Sigmoid colon (tissue), 7 donors: ENCODE measurements around the gene GPR158. TPM values are rescaled to one million over a fixed set of nuclear protein-coding genes. Genes with fewer than 3 reads are reported as not detected.
"Not testable (repeated sequence)": the region's sequence is repeated elsewhere in the genome, so short reads cannot be mapped to it uniquely, and the experiment has no call there.

ENCODE experiments used
- DNase-seq: peaks from one replicate; pipeline ENCODE4 v3.0.0-alpha.2; 2019
- H3K27ac ChIP-seq, 4 donors: fragments of 200-600 bp; sonication (generic); one replicate each; pipeline ENCODE4 v1.5.1; 2016 to 2019; ENCODE audit warnings: mild to moderate bottlenecking in 1 of 4
- H3K27me3 ChIP-seq, 3 donors: fragments of 200-600 bp; sonication (generic); one replicate each; pipeline ENCODE4 v1.5.1; 2019; ENCODE audit warnings: mild to moderate bottlenecking in 1 of 3
- H3K36me3 ChIP-seq, 4 donors: fragments of 200-600 bp; sonication (generic); one replicate each; pipeline ENCODE4 v1.5.1; 2016 to 2019
- H3K4me1 ChIP-seq, 4 donors: fragments of 200-600 bp; sonication (generic); one replicate each; pipeline ENCODE4 v1.5.1; 2017 to 2019
- H3K4me3 ChIP-seq, 4 donors: fragments of 200-600 bp; sonication (generic); one replicate each; pipeline ENCODE4 v1.5.1; 2017 to 2019; ENCODE audit warnings: mild to moderate bottlenecking in 2 of 4, moderate library complexity in 1 of 4
- H3K9me3 ChIP-seq, 4 donors: fragments of 200-600 bp in 3 of 4; sonication (generic) in 3 of 4; one replicate each; pipeline versions ENCODE4 v1.5.1 to v1.6.1; 2013 to 2019
- CTCF ChIP-seq, 4 experiments: fragments of 450-650 bp in 3 of 4; fragments of 200-600 bp in 1 of 4; IDR thresholded peaks; one replicate each; pipeline ENCODE4 v1.5.1; 2016 to 2019; ENCODE audit warnings: antibody characterized with exemption in 4 of 4, mild to moderate bottlenecking in 3 of 4, moderate library complexity in 2 of 4
- EP300 ChIP-seq, 4 donors: sonication (generic); formaldehyde crosslinking; IDR thresholded peaks; one replicate each; pipeline ENCODE4 v1.6.1; 2017; ENCODE audit warnings: antibody characterized with exemption in 4 of 4
- POLR2A ChIP-seq, 2 donors: fragments of 450-650 bp; IDR thresholded peaks; one replicate each; pipeline ENCODE4 v1.6.1; 2016; ENCODE audit warnings: antibody characterized with exemption in 2 of 2, mild to moderate bottlenecking in 2 of 2, moderate library complexity in 2 of 2
- POLR2AphosphoS5 ChIP-seq, 4 donors: sonication (generic); formaldehyde crosslinking; IDR thresholded peaks; one replicate each; pipeline ENCODE4 v1.6.1; 2017; ENCODE audit warnings: antibody characterized with exemption in 4 of 4
- WGBS, 2 donors: extraction: QIAGEN DNeasy Blood & Tissue Kit; methylation state at CpG; one replicate each; pipeline ENCODE4 v1.1.7; 2013; 5-methylcytosine and 5-hydroxymethylcytosine counted together
- intact Hi-C: fragments of 100-400 bp; cut with DNase I; formaldehyde crosslinking; loops from one replicate; pipeline ENCODE4 v1.15.1; 2023
- polyA plus RNA-seq, 3 donors: library from polyadenylated mRNA; stranded (reverse); fragments of 200-250 nt; gene quantifications; one replicate each; pipeline ENCODE4 v1.2.3, GENCODE V29; 2013
- total RNA-seq, 4 donors: library from RNA; depleted of rRNA; stranded (reverse); fragments of >200 nt; gene quantifications; one replicate each; pipeline ENCODE4 v1.1.0, GENCODE V29; 2016
- donor health status: healthy with polysubstance abuse.
- donor health status: Bipolar disorder and iron deficiency.
- donor health status: healthy.

Gene GPR158
- total and polyA plus RNA-seq, 7 donors = 0.16 to 1.1 (median 0.54) TPM; not detected in 2

GRCh38 chr10:25142116-25142864 is 32.5 kb upstream of the GPR158 start:
- Histone ChIP-seq H3K4me1 (no peaks in the 10 kb centered on the region), H3K27ac (no peak overlapping the region), H3K27me3 (no peaks in the 10 kb centered on the region), H3K9me3 (no peaks in the 10 kb centered on the region), H3K4me3 (no peak overlapping the region), H3K36me3 (no peaks in the 10 kb centered on the region)
- intact Hi-C loops = no loop called here
- DNase-seq = no peak
- 77 to 82% methylated on average over 12 of the region's 12 CpGs for WGBS, 2 donors
- no peak for TF ChIP-seq POLR2A (IDR thresholded peaks at IDR 0.05)
- TF ChIP-seq EP300 (IDR thresholded peaks at IDR 0.05) = no peak
- no peak for TF ChIP-seq POLR2AphosphoS5 (IDR thresholded peaks at IDR 0.05)
- TF ChIP-seq CTCF (IDR thresholded peaks at IDR 0.05) = no peak

- no peak overlapping the region for H3K4me3 ChIP-seq
- H3K36me3 ChIP-seq = no peaks in the 10 kb centered on the region
- intact Hi-C loops = no loop called here
- no peak for TF ChIP-seq EP300 (IDR thresholded peaks at IDR 0.05)
- no peak for TF ChIP-seq POLR2A (IDR thresholded peaks at IDR 0.05)
- no peak for TF ChIP-seq CTCF (IDR thresholded peaks at IDR 0.05)
- TF ChIP-seq POLR2AphosphoS5 (IDR thresholded peaks at IDR 0.05) = no peak
- no peaks in the 10 kb centered on the region for H3K9me3 ChIP-seq
- WGBS, 2 donors = 65 to 74% methylated on average over 3 of the region's 3 CpGs
- no peaks in the 10 kb centered on the region for H3K4me1 ChIP-seq
- H3K27me3 ChIP-seq = no peaks in the 10 kb centered on the region
- H3K27ac ChIP-seq = no peak overlapping the region
- DNase-seq = no peak
Observed at GRCh38 chr10:25157650-25158049, 17.2 kb upstream of the GPR158 start.

GRCh38 chr10:25159591-25159990 is 15.2 kb upstream of the GPR158 start:
- H3K27ac ChIP-seq = no peak overlapping the region
- no peak overlapping the region for H3K4me3 ChIP-seq
- DNase-seq = no peak
- no peaks in the 10 kb centered on the region for H3K36me3 ChIP-seq
- intact Hi-C loops = no loop called here
- 84 to 89% methylated on average over 2 of the region's 2 CpGs for WGBS, 2 donors
- no peaks in the 10 kb centered on the region for H3K4me1 ChIP-seq
- no peak for TF ChIP-seq CTCF (IDR thresholded peaks at IDR 0.05)
- TF ChIP-seq EP300 (IDR thresholded peaks at IDR 0.05) = no peak
- no peak for TF ChIP-seq POLR2A (IDR thresholded peaks at IDR 0.05)
- TF ChIP-seq POLR2AphosphoS5 (IDR thresholded peaks at IDR 0.05) = no peak
- H3K9me3 ChIP-seq = no peaks in the 10 kb centered on the region
- H3K27me3 ChIP-seq = no peaks in the 10 kb centered on the region

- WGBS, 2 donors = 59 to 68% methylated on average over 2 of the region's 2 CpGs
Observed at GRCh38 chr10:25162391-25162790, 12.4 kb upstream of the GPR158 start.

GRCh38 chr10:25163464-25163863 is 11.3 kb upstream of the GPR158 start:
- DNase-seq, H3K36me3 ChIP-seq, H3K4me1 ChIP-seq, H3K4me3 ChIP-seq, intact Hi-C loops, H3K27me3 ChIP-seq, H3K27ac ChIP-seq, H3K9me3 ChIP-seq: not testable (repeated sequence)
- WGBS, 2 donors = 89 to 92% methylated on average over 7 of the region's 7 CpGs

More at GRCh38 chr10:25162391-25162790, 12.4 kb upstream of the GPR158 start:
- no peaks in the 10 kb centered on the region for H3K27me3 ChIP-seq
- H3K4me3 ChIP-seq = no peak overlapping the region
- H3K36me3 ChIP-seq = no peaks in the 10 kb centered on the region
- H3K4me1 ChIP-seq = no peaks in the 10 kb centered on the region
- no peak overlapping the region for H3K27ac ChIP-seq
- no peak for TF ChIP-seq POLR2A (IDR thresholded peaks at IDR 0.05)
- TF ChIP-seq CTCF (IDR thresholded peaks at IDR 0.05) = no peak
- intact Hi-C loops = no loop called here
- DNase-seq = no peak
- H3K9me3 ChIP-seq = no peaks in the 10 kb centered on the region
